PC-9 (cell line): ENCODE measurements around the gene S100A16. TPM values are rescaled to one million over a fixed set of nuclear protein-coding genes. Genes with fewer than 3 reads are reported as not detected.

ENCODE experiments used
- BruUV-seq: library from RNA; stranded (reverse); fragments of 400-500 nt; replicated peaks from 2 replicates; lab custom pipeline; 2021; lab: Mats Ljungman, UMichigan
- CTCF ChIA-PET: fragments of 300-600 bp; sonication (Branson Sonifier 250); formaldehyde crosslinking; loops from one replicate; lab custom pipeline; 2022; ENCODE audit warnings: antibody characterized with exemption; lab: Charles Lee
- POLR2A ChIA-PET: fragments of 300-600 bp; sonication (Branson Sonifier 250); formaldehyde crosslinking; loops from one replicate; lab custom pipeline; 2022; ENCODE audit warnings: antibody characterized with exemption; ENCODE audit not compliant: unreplicated experiment; lab: Charles Lee
- DNase-seq, 2 experiments: peaks; one replicate each; pipeline versions ENCODE4 v3.0.0 to v3.0.0-alpha.2; 2015 to 2022; ENCODE audit warnings: mixed read lengths in 1 of 2
- H2AFZ ChIP-seq: fragments of 200-600 bp; sonication (generic); 2 replicates; pipeline ENCODE4 v1.8.1; 2017; ENCODE audit warnings: antibody characterized with exemption
- H3F3A ChIP-seq: fragments of 200-600 bp; sonication (generic); 2 replicates; pipeline ENCODE4 v1.8.1; 2017; ENCODE audit warnings: antibody characterized with exemption, mild to moderate bottlenecking, low read depth; ENCODE audit not compliant: insufficient read depth
- H3K27ac ChIP-seq: fragments of 200-600 bp; sonication (generic); 2 replicates; pipeline ENCODE4 v1.6.1; 2016; ENCODE audit warnings: mixed run types
- H3K27me3 ChIP-seq: fragments of 200-600 bp; sonication (generic); 2 replicates; pipeline ENCODE4 v1.6.1; 2016; ENCODE audit warnings: low read depth, mixed run types; ENCODE audit not compliant: insufficient read depth
- H3K36me3 ChIP-seq: fragments of 200-600 bp; sonication (generic); 2 replicates; pipeline ENCODE4 v1.6.1; 2016; ENCODE audit warnings: low read depth, mixed run types
- H3K4me1 ChIP-seq: fragments of 200-600 bp; sonication (generic); replicated peaks from 2 replicates; pipeline ENCODE4 v1.6.1; 2016; ENCODE audit warnings: mixed run types; ENCODE audit not compliant: insufficient read depth
- H3K4me2 ChIP-seq: fragments of 200-600 bp; sonication (generic); 2 replicates; pipeline ENCODE4 v1.6.1; 2017; ENCODE audit warnings: mixed run types
- H3K4me3 ChIP-seq: fragments of 200-600 bp; sonication (generic); 2 replicates; pipeline ENCODE4 v1.6.1; 2016; ENCODE audit warnings: mixed run types
- H3K79me2 ChIP-seq: fragments of 200-600 bp; sonication (generic); 2 replicates; pipeline ENCODE4 v1.6.1; 2017; ENCODE audit warnings: low read depth, mixed run types
- H3K9me2 ChIP-seq: fragments of 200-600 bp; sonication (generic); 2 replicates; pipeline ENCODE4 v1.8.1; 2017; ENCODE audit warnings: mild to moderate bottlenecking; ENCODE audit not compliant: insufficient read depth
- H3K9me3 ChIP-seq: fragments of 200-600 bp; sonication (generic); 2 replicates; pipeline ENCODE4 v1.8.1; 2016; ENCODE audit warnings: low read depth; ENCODE audit not compliant: insufficient read depth
- H4K20me1 ChIP-seq: fragments of 200-600 bp; sonication (generic); 2 replicates; pipeline ENCODE4 v1.8.1; 2017; ENCODE audit not compliant: insufficient read depth
- EZH2 ChIP-seq: fragments of 200-600 bp; sonication (generic); IDR thresholded peaks from 2 replicates; pipeline ENCODE4 v1.8.0; 2017; ENCODE audit warnings: antibody characterized with exemption, low read depth
- intact Hi-C: fragments of 100-400 bp; cut with micrococcal nuclease; formaldehyde crosslinking; loops from one replicate; pipeline ENCODE4 v1.10.0; 2022; ENCODE audit not compliant: unreplicated experiment
- total RNA-seq: library from RNA; stranded (reverse); gene quantifications from 2 replicates; pipeline ENCODE4 v1.2.3, GENCODE V29; 2021
- TF ChIP-seq, protein P1 (sequence below): fragments of 200-600 bp; sonication (generic); conservative IDR thresholded peaks from 2 replicates; pipeline ENCODE4 v1.6.1; 2017; ENCODE audit warnings: mixed run types, antibody characterized with exemption, mild to moderate bottlenecking, moderate library complexity

The S100A16 gene
- total RNA-seq, 1 experiment from 2014 or later, result 276 TPM

DNA sequence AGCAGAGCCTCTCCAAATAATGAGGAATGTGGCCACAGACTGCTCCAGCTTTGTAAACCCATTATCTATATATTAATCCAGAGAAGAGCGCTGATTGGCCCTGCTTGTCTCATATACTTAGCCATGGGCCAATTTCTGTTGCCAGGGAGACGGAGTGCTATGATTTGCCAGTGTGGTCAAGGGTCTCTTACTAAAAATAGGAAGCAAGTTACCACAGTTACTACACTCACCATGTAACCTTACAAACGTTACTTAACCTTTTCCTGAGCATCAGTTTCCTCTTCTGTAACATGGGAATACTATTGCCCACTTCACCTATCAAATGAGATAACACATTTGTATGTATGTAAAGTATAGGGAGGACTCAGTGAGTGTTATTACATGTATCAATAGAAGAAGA, 39.6 kb downstream of the S100A16 start:
- H3K27me3 ChIP-seq, result no peaks in the 10 kb centered on the region
- H3K79me2 ChIP-seq, result no peaks in the 10 kb centered on the region
- H3K9me3 ChIP-seq, result no peaks in the 10 kb centered on the region
- ChIA-PET CTCF (interaction anchor here (1.0 to 1.9 kb wide), 5 partner anchors 35 to 57 kb away, joined by 3 to 13 read pairs (median 7); partner anchors contain the start of genes S100A13 and S100A16), POLR2A (no interaction called here)
- H4K20me1 ChIP-seq, result no peaks in the 10 kb centered on the region
- H3K4me3 ChIP-seq, result no peak overlapping the region
- BruUV-seq, result no TSS peak
- TF ChIP-seq, protein P1, sequence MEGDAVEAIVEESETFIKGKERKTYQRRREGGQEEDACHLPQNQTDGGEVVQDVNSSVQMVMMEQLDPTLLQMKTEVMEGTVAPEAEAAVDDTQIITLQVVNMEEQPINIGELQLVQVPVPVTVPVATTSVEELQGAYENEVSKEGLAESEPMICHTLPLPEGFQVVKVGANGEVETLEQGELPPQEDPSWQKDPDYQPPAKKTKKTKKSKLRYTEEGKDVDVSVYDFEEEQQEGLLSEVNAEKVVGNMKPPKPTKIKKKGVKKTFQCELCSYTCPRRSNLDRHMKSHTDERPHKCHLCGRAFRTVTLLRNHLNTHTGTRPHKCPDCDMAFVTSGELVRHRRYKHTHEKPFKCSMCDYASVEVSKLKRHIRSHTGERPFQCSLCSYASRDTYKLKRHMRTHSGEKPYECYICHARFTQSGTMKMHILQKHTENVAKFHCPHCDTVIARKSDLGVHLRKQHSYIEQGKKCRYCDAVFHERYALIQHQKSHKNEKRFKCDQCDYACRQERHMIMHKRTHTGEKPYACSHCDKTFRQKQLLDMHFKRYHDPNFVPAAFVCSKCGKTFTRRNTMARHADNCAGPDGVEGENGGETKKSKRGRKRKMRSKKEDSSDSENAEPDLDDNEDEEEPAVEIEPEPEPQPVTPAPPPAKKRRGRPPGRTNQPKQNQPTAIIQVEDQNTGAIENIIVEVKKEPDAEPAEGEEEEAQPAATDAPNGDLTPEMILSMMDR, result no peak
- no peak overlapping the region for H2AFZ ChIP-seq
- H3F3A ChIP-seq, result peaks cover 19% of the 10 kb centered on the region
- peaks cover 21% of the 10 kb centered on the region for H3K4me1 ChIP-seq
- no peaks in the 10 kb centered on the region for H3K36me3 ChIP-seq
- no peaks in the 10 kb centered on the region for H3K9me2 ChIP-seq
- H3K27ac ChIP-seq, result peak overlapping the region; percentile 75
- no peak for DNase-seq
- H3K4me2 ChIP-seq, result peak overlapping the region; percentile 32
- intact Hi-C loops, result loop anchor here (5.0 kb wide), 1 partner anchor 84 kb away; the partner anchor contains the start of gene SNAPIN

DNA sequence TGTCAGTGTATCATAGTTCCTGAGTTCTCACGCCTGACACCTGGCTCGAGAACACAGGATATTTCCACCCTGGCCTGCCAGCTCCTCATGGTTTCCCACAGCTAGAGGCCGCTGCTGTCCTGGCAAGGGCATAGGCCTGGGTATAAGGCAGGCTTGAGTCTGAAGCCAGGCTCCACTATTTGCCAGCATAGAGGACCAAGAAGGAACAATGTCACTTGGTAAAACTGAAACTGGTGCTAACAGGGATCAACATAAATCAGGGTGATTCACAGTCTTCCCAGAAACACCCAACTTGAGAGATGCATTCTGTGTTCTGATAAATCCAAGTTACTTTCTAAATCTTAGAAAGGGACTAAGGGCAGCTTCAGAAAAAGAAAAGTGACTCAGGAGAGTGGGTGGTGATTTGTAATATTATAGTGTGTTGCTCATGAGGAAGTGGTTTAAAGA, 40.3 kb downstream of the S100A16 start:
- Histone ChIP-seq H3K4me3 (no peak overlapping the region), H4K20me1 (no peaks in the 10 kb centered on the region), H3K27ac (peak overlapping the region; percentile 75), H3K4me2 (peak overlapping the region; percentile 32), H3K4me1 (peaks cover 29% of the 10 kb centered on the region), H3K36me3 (no peaks in the 10 kb centered on the region), H2AFZ (no peak overlapping the region), H3K79me2 (no peaks in the 10 kb centered on the region), H3K9me3 (no peaks in the 10 kb centered on the region), H3F3A (peaks cover 27% of the 10 kb centered on the region), H3K9me2 (no peaks in the 10 kb centered on the region), H3K27me3 (no peaks in the 10 kb centered on the region)
- CTCF ChIA-PET, result interaction anchor here (0.6 to 1.9 kb wide), 8 partner anchors 28 to 57 kb away, joined by 3 to 13 read pairs (median 4); partner anchors contain the start of genes S100A13, S100A14, S100A16 and S100A6
- TF ChIP-seq EZH2, result no peak
- TF ChIP-seq, protein P1, result peak; percentile 91
- peak; percentile 81 to 84 for DNase-seq
- no TSS peak for BruUV-seq
- POLR2A ChIA-PET, result interaction anchor here (0.5 to 1.0 kb wide), 4 partner anchors 40 to 66 kb away, joined by 3 read pairs; partner anchors contain the start of genes S100A13 and S100A16
- intact Hi-C loops, result loop anchor here (1.0 to 5.0 kb wide), 7 partner anchors 36 to 177 kb away; partner anchors contain the start of genes CHTOP, S100A13 and SNAPIN

DNA sequence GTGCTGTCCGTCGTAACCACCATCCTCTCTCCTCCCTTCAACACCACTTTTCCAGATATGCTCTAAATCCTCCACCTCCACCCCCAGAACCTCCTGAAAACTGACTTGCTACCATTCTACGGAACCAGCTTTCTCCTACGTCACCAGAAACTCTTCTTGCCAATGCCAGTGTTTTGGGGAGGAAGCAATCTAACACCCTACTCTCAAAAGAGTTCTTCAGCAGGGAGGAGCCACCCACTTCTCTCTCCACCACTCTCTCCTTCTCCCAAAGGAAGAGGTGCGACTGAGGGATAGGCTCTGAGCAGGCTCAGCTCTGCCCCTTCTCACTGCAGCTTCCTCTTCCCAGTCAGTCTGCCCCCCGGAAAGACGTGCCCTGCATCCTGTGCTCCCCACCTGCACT, 41.2 kb downstream of the S100A16 start:
- ChIA-PET POLR2A (no interaction called here), CTCF (interaction anchor here (0.7 to 1.9 kb wide), 5 partner anchors 36 to 61 kb away, joined by 3 to 13 read pairs (median 7); partner anchors contain the start of genes S100A14, S100A16 and S100A6)
- Histone ChIP-seq H3K79me2 (no peaks in the 10 kb centered on the region), H3K27ac (no peak overlapping the region), H2AFZ (no peak overlapping the region), H3K4me1 (peaks cover 38% of the 10 kb centered on the region), H4K20me1 (no peaks in the 10 kb centered on the region), H3K9me3 (no peaks in the 10 kb centered on the region), H3K27me3 (no peaks in the 10 kb centered on the region), H3K4me2 (no peak overlapping the region), H3F3A (peaks cover 35% of the 10 kb centered on the region), H3K36me3 (no peaks in the 10 kb centered on the region), H3K9me2 (no peaks in the 10 kb centered on the region), H3K4me3 (no peak overlapping the region)
- no TSS peak for BruUV-seq
- intact Hi-C loops, result loop anchor here (1.0 to 5.0 kb wide), 7 partner anchors 37 to 178 kb away; partner anchors contain the start of genes CHTOP, S100A13 and SNAPIN
- TF ChIP-seq EZH2, result no peak
- TF ChIP-seq, protein P1, result no peak
- no peak for DNase-seq
